Pancreas (tissue), 10 donors: Measurements from ENCODE around the gene NDUFS6. TPM values are rescaled to one million over a fixed set of nuclear protein-coding genes. Genes with fewer than 3 reads are reported as not detected.

ENCODE experiments used
- ATAC-seq, 4 donors: fragments of 200-7000 bp; cut with Tn5 transposase; one replicate each; pipeline versions ENCODE4 v1.8.0 to v1.9.1; 2020; ENCODE audit warnings: mild to moderate bottlenecking in 4 of 4, moderate library complexity in 4 of 4
- DNase-seq, 6 donors: peaks; one replicate each; pipeline ENCODE4 v3.0.0-alpha.2; 2020
- FAIRE-seq: peaks from 2 replicates; lab custom pipeline; 2012; peaks lifted over from hg19 to GRCh38; lab: Jason Lieb, UNC
- H3K27ac ChIP-seq, 4 donors: fragments of 200-600 bp; sonication (generic); 1 replicate in 3 of 4; 2 replicates in 1 of 4; pipeline versions ENCODE4 v1.5.0 to v1.8.0; 2020
- H3K27me3 ChIP-seq, 4 donors: fragments of 200-600 bp; one replicate each; pipeline ENCODE4 v1.8.0; 2021
- H3K36me3 ChIP-seq, 3 donors: fragments of 200-600 bp; sonication (generic) in 1 of 3; one replicate each; pipeline versions ENCODE4 v1.5.0 to v1.8.0; 2020 to 2021
- H3K4me1 ChIP-seq, 3 donors: fragments of 200-600 bp; one replicate each; pipeline ENCODE4 v1.8.0; 2021
- H3K4me3 ChIP-seq, 4 donors: fragments of 200-600 bp; sonication (generic) in 2 of 4; one replicate each; pipeline versions ENCODE4 v1.5.0 to v1.8.0; 2020 to 2021
- H3K9me3 ChIP-seq, 4 donors: fragments of 200-600 bp; one replicate each; pipeline ENCODE4 v1.8.0; 2021
- CTCF ChIP-seq, 4 donors: fragments of 200-600 bp; sonication (generic) in 3 of 4; IDR thresholded peaks; one replicate each; pipeline versions ENCODE4 v1.5.0 to v1.8.0; 2021; ENCODE audit warnings: antibody characterized with exemption in 4 of 4
- WGBS, 2 donors: extraction: QIAGEN DNeasy Blood & Tissue Kit; methylation state at CpG; one replicate each; pipeline ENCODE4 v1.1.7; 2013; 5-methylcytosine and 5-hydroxymethylcytosine counted together
- intact Hi-C, 3 donors: fragments of 100-400 bp; cut with DNase I; formaldehyde crosslinking; loops; one replicate each; pipeline versions ENCODE4 v1.11.1 to v1.14.2; 2022
- polyA plus RNA-seq, 2 donors: library from polyadenylated mRNA; stranded (reverse); fragments of 200-250 nt; gene quantifications; one replicate each; pipeline ENCODE4 v1.2.3, GENCODE V29; 2013
- total RNA-seq, 6 donors: library from RNA; stranded (reverse); fragmentation: NEBNext Ultra II Directional in 4 of 6; extraction: Animal tissue kit (Norgen Biotek cat#: 25700) in 4 of 6; gene quantifications; one replicate each; pipeline versions ENCODE4 v1.2.1 to v1.2.4, GENCODE V29; 2021 to 2023
- donor health status: healthy with polysubstance abuse.
- donor health status: DM: no; HTN: no; CAD: no; lungs with moderate emphysema.
- donor health status: DM: no; HTN: no; CAD: no.
- donor health status: control.
- donor health status: control.
- donor health status: Bipolar disorder and iron deficiency.
- donor health status: DM: yes; HTN: yes; CAD: no.
- donor health status: DM: no; HTN: no; CAD: no.
- donor health status: DM: no; HTN: no; CAD: no.
- donor health status: DM: yes; HTN: yes; CAD: no.

Gene NDUFS6
- total and polyA plus RNA-seq, 8 donors: 8.2 to 41.9 (median 14.2) TPM

- no peak for DNase-seq
- peak overlapping the region in 1 of 4 donors; percentile 13 for H3K4me3 ChIP-seq
- TF ChIP-seq CTCF (IDR thresholded peaks at IDR 0.05): no peak
- ATAC-seq: no peak
- H3K36me3 ChIP-seq: no peaks in the 10 kb centered on the region
- H3K27ac ChIP-seq: no peak overlapping the region
- H3K4me1 ChIP-seq: no peaks in the 10 kb centered on the region
- FAIRE-seq: no peak
- 87% methylated on average over 26 of the region's 26 CpGs for WGBS, 2 donors
- no peaks in the 10 kb centered on the region for H3K27me3 ChIP-seq
- no peaks in the 10 kb centered on the region for H3K9me3 ChIP-seq
- intact Hi-C loops: no loop called here
These were observed 26.0 kb downstream of the NDUFS6 start for GRCh38 chr5:1827025-1827885.

- 39 to 49% methylated on average over 23 to 39 of the region's 39 CpGs for WGBS, 2 donors
- ATAC-seq: peak; percentile 74 to 88 (median 82)
- Histone ChIP-seq H3K36me3 (no peaks in the 10 kb centered on the region), H3K27ac (no peak overlapping the region), H3K4me1 (no peaks in the 10 kb centered on the region), H3K27me3 (no peaks in the 10 kb centered on the region), H3K9me3 (no peaks in the 10 kb centered on the region), H3K4me3 (peak overlapping the region in 1 of 4 donors; percentile 13)
- intact Hi-C loops: no loop called here
- peak in 5 of 6 donors; percentile 25 to 67 (median 46) for DNase-seq
- TF ChIP-seq CTCF (IDR thresholded peaks at IDR 0.05): no peak
- no peak for FAIRE-seq
These were observed 26.7 kb downstream of the NDUFS6 start for GRCh38 chr5:1827886-1828397.

- WGBS, 2 donors: 79 to 84% methylated on average over 17 of the region's 17 CpGs
- DNase-seq (no peak), ATAC-seq (no peak), FAIRE-seq (no peak)
- no peak overlapping the region for H3K27ac ChIP-seq
- H3K4me3 ChIP-seq: no peak overlapping the region
- no peaks in the 10 kb centered on the region for H3K36me3 ChIP-seq
- no peak for TF ChIP-seq CTCF (IDR thresholded peaks at IDR 0.05)
- no peaks in the 10 kb centered on the region for H3K9me3 ChIP-seq
- H3K27me3 ChIP-seq: no peaks in the 10 kb centered on the region
- H3K4me1 ChIP-seq: no peaks in the 10 kb centered on the region
- intact Hi-C loops: no loop called here
These were observed 29.5 kb downstream of the NDUFS6 start for GRCh38 chr5:1830571-1831228.

GRCh38 chr5:1831257-1831656, 30.1 kb downstream of the NDUFS6 start:
- DNase-seq: no peak
- no peak for TF ChIP-seq CTCF (IDR thresholded peaks at IDR 0.05)
- Histone ChIP-seq H3K9me3 (no peaks in the 10 kb centered on the region), H3K4me1 (no peaks in the 10 kb centered on the region), H3K27me3 (no peaks in the 10 kb centered on the region), H3K27ac (no peak overlapping the region), H3K4me3 (no peak overlapping the region), H3K36me3 (no peaks in the 10 kb centered on the region)
- FAIRE-seq: no peak
- ATAC-seq: no peak
- WGBS, 2 donors: 85 to 92% methylated on average over 11 of the region's 11 CpGs
- intact Hi-C loops: no loop called here
